ENCODE data around the gene PYGB.
"Not testable (repeated sequence)": the region's sequence is repeated elsewhere in the genome, so short reads cannot be mapped to it uniquely, and the experiment has no call there.

The PYGB gene

GRCh38 chr20:25234009-25234849 lies 13.7 kb upstream of the PYGB start:
- not testable (repeated sequence) for H3K4me3 Mint-ChIP-seq; H3K36me3 Mint-ChIP-seq (ENCODE audit: low read depth)

GRCh38 chr20:25236450-25237304 lies 11.2 kb upstream of the PYGB start:
- peaks cover 30% of the 10 kb centered on the region for H3K4me1 Mint-ChIP-seq (ENCODE audit: low read depth)
- no peaks in the 10 kb centered on the region for H3K36me3 Mint-ChIP-seq (ENCODE audit: low read depth)
- H3K4me3 Mint-ChIP-seq, result no peak overlapping the region
- H3K27me3 Mint-ChIP-seq, result peaks cover 31% of the 10 kb centered on the region
- H3K9me3 Mint-ChIP-seq, result no peaks in the 10 kb centered on the region
- peak overlapping the region; percentile 4 for H3K27ac Mint-ChIP-seq

More at GRCh38 chr20:25234009-25234849, 13.7 kb upstream of the PYGB start:
- H3K9me3 Mint-ChIP-seq, H3K27ac Mint-ChIP-seq: not testable (repeated sequence)
- peaks cover 34% of the 10 kb centered on the region for H3K4me1 Mint-ChIP-seq (ENCODE audit: low read depth)
- peaks cover 23% of the 10 kb centered on the region for H3K27me3 Mint-ChIP-seq

DNA sequence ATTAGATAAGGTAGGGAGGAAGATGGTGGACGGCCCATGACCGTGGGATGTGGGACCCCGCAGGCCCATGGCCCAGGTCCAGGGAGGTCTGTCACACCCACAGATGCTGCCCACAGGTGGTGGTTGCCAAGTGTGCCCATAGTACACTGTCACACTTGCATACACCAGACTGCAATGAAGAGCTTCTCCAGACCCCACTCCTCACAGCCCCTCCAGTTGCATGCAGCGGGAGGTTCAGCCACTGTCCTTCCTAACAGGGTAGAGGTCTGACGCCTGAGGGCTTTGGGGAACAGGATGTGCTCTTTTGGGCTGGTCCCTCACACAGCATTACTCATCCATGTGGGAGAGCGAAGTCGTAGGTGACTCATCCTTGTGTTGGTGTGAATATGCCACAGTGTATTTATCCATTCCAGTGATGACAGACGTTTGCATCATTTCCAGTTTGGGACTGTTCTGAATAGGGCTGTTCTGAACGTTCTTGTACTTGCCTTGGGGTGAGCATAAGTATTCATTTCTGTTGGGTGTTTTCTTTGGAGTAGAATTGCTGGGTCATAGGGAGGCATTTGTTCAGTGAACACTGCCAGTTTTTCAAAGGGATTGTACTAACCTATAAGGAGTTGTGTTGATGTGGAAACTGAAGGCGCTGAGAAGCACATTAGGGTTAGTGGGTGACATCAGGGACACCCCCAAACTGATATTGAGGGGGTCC lies 10.1 kb upstream of the PYGB start:
- no peaks in the 10 kb centered on the region for H3K36me3 Mint-ChIP-seq (ENCODE audit: low read depth)
- no peaks in the 10 kb centered on the region for H3K9me3 Mint-ChIP-seq
- H3K4me1 Mint-ChIP-seq (ENCODE audit: low read depth), result peaks cover 30% of the 10 kb centered on the region
- peak overlapping the region; percentile 61 for H3K4me3 Mint-ChIP-seq
- H3K27ac Mint-ChIP-seq, result peak overlapping the region; percentile 92
- H3K27me3 Mint-ChIP-seq, result peaks cover 37% of the 10 kb centered on the region

- Mint-ChIP-seq H3K27me3 (peaks cover 40% of the 10 kb centered on the region), H3K9me3 (no peaks in the 10 kb centered on the region), H3K4me3 (peak overlapping the region; percentile 61), H3K36me3 (ENCODE audit: low read depth) (no peaks in the 10 kb centered on the region), H3K4me1 (ENCODE audit: low read depth) (peaks cover 30% of the 10 kb centered on the region), H3K27ac (peak overlapping the region; percentile 92)
Observed at GRCh38 chr20:25238319-25239037, 9.4 kb upstream of the PYGB start.

DNA sequence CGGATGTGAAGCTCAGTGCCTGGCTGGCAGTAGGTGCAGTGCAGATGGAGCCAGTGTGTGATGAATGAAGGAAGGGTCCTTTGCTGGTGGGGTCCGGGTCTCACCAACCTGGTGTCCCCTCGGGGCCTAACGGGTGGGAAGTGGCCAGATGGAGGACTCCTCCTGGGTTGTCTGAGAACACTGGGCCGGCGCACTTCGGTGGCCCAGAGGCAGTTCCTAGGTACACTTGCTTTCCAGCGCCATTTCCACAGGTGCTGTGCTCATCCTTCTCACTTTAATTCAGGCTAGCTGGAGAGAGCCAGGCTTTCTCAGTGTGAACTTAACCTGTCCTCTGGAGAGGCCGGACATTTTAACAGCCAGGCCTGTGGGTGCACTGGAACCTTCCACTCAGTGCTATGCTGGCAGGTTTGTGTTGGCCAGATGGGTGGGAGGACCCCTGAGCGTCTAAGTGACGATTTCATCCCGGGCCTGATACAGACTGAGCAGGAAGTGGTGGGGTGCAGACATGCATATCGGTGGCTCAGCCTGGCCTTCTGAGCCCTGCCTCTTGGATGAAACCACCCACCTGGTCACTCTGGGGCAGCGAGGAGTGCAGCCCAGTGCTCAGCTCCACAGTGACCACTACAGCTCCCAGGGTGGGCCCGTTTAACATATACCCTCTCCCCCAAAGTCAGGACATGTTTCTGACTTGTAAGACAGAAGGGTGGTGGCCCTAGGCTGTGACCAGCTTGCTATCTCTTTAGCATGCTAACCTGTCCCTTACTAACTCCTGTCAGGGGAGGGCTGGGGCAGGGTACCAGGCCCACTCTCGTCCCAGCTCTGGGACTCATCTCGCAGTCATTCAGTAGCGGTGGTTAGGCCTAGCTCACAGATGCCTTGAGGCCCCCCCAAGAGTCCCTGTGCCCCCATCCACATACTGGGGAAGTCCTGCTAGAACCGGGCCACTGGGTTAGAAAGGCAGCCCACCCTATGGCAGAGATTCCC lies 8.2 kb upstream of the PYGB start:
- Mint-ChIP-seq H3K4me3 (no peak overlapping the region), H3K27me3 (peaks cover 30% of the 10 kb centered on the region), H3K4me1 (ENCODE audit: low read depth) (peaks cover 30% of the 10 kb centered on the region), H3K9me3 (no peaks in the 10 kb centered on the region), H3K36me3 (ENCODE audit: low read depth) (no peaks in the 10 kb centered on the region), H3K27ac (no peak overlapping the region)

- H3K9me3 Mint-ChIP-seq; H3K36me3 Mint-ChIP-seq (ENCODE audit: low read depth); H3K4me3 Mint-ChIP-seq; H3K27ac Mint-ChIP-seq: not testable (repeated sequence)
- peaks cover 26% of the 10 kb centered on the region for H3K27me3 Mint-ChIP-seq
- H3K4me1 Mint-ChIP-seq (ENCODE audit: low read depth), result peaks cover 31% of the 10 kb centered on the region
Observed at GRCh38 chr20:25240851-25241658, 6.8 kb upstream of the PYGB start.

DNA sequence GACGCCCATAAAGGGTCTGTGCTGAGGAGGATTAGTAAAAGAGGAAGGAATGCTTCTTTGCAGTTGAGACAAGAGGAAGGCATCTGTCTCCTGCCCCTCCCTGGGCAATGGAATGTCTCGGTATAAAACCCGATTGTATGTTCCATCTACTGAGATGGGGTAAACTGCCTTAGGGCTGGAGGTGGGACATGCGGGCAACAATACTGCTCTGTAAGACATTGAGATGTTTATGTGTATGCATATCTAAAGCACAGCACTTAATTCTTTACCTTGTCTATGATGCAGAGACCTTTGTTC lies 6.3 kb upstream of the PYGB start:
- not testable (repeated sequence) for H3K27ac Mint-ChIP-seq; H3K36me3 Mint-ChIP-seq (ENCODE audit: low read depth); H3K4me3 Mint-ChIP-seq; H3K9me3 Mint-ChIP-seq
- Mint-ChIP-seq H3K27me3 (peaks cover 29% of the 10 kb centered on the region), H3K4me1 (ENCODE audit: low read depth) (peaks cover 37% of the 10 kb centered on the region)

DNA sequence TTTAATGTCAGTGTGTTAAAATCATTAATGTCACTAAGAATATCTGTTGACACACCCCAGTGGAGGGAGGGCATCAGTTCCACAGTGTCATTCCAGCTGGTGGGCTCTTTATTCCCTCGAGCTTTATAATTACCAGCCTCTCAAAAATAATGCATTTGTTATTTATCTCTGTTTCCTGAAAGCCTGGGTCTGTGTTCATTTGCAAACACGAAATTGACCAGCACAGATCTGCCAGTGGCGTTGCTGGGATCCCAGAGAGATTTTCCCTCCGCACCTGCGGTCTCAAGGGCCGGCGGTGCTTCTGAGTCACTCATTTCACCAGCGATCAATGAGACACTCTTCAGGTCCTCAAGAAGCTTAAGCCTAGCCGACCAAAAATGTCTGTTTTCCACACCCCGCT lies 5.7 kb upstream of the PYGB start:
- H3K27ac Mint-ChIP-seq, result no peak overlapping the region
- H3K9me3 Mint-ChIP-seq, result no peaks in the 10 kb centered on the region
- no peak overlapping the region for H3K4me3 Mint-ChIP-seq
- H3K36me3 Mint-ChIP-seq (ENCODE audit: low read depth), result no peaks in the 10 kb centered on the region
- H3K27me3 Mint-ChIP-seq, result peaks cover 29% of the 10 kb centered on the region
- H3K4me1 Mint-ChIP-seq (ENCODE audit: low read depth), result peaks cover 38% of the 10 kb centered on the region

- Mint-ChIP-seq H3K36me3 (ENCODE audit: low read depth) (no peaks in the 10 kb centered on the region), H3K27me3 (peaks cover 29% of the 10 kb centered on the region), H3K9me3 (no peaks in the 10 kb centered on the region), H3K27ac (no peak overlapping the region), H3K4me1 (ENCODE audit: low read depth) (peaks cover 26% of the 10 kb centered on the region), H3K4me3 (no peak overlapping the region)
Observed at GRCh38 chr20:25243416-25243979, 4.4 kb upstream of the PYGB start.

DNA sequence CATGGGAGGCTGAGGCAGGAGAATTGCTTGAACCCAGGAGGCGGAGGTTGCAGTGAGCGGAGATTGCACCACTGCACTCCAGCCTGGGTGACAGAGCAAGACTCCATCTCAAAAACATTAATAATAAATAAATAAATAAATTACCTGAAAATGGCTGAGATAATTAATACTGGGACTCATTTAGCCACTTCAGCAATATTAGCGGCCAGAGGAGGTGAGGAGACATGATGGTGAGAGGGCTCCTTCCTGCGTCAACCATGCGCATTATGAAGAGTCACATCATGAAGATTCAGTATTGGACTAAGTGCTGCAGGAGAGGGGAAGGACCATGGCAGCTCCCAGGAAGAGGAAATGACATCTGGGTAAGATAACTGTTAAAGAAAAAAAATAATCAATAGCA lies 2.9 kb upstream of the PYGB start:
- H3K9me3 Mint-ChIP-seq, result no peaks in the 10 kb centered on the region
- peaks cover 29% of the 10 kb centered on the region for H3K27me3 Mint-ChIP-seq
- peaks cover 27% of the 10 kb centered on the region for H3K4me1 Mint-ChIP-seq (ENCODE audit: low read depth)
- no peak overlapping the region for H3K4me3 Mint-ChIP-seq
- no peaks in the 10 kb centered on the region for H3K36me3 Mint-ChIP-seq (ENCODE audit: low read depth)
- no peak overlapping the region for H3K27ac Mint-ChIP-seq

GRCh38 chr20:25245461-25245860 lies 2.4 kb upstream of the PYGB start:
- Mint-ChIP-seq H3K27me3 (peaks cover 29% of the 10 kb centered on the region), H3K36me3 (ENCODE audit: low read depth) (no peaks in the 10 kb centered on the region), H3K27ac (no peak overlapping the region), H3K4me3 (no peak overlapping the region), H3K4me1 (ENCODE audit: low read depth) (peaks cover 32% of the 10 kb centered on the region), H3K9me3 (no peaks in the 10 kb centered on the region)

DNA sequence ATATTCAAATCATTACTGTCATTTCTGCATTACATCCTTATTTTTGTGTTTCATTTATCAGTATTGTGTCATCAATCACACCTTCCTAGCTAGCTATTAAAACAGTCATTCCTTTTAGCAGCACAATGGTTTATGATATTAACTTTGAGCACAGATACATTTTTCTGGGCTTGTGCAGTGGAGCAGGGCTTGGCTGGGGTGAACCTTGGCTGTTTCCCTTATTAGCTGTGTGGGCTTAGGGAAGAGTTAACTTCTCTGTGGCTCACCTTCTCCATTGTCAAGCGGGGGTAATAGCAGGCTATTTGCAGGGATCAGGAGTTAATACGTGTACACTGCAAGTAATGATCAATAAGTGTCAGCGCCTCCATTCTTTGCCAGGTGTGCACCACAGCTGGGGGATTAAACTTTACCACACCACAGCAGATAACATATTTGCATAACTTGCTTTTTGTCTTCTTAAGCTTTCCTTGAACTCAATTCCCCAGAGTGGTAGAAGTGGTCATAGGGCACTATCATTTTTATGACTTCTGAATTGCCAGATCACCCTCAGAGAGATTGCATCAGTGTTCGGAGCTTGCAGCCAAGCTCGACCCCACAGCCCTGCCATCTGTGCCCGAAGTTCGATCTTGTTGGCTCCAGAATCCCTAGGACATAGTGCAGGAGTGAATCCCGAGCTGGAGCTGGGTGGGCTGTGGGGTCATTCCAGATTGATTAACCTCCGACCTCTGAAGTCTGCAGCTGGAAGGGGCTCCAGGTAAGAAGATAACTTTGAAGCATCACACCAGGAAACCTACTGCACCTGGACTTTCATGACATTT lies 1.5 kb upstream of the PYGB start:
- Mint-ChIP-seq H3K4me3 (peak overlapping the region; percentile 93), H3K4me1 (ENCODE audit: low read depth) (peaks cover 39% of the 10 kb centered on the region), H3K27me3 (peaks cover 25% of the 10 kb centered on the region), H3K9me3 (no peaks in the 10 kb centered on the region), H3K27ac (peak overlapping the region; percentile 31), H3K36me3 (ENCODE audit: low read depth) (peaks cover 4% of the 10 kb centered on the region)

Data from stimulated activated naive CD8-positive, alpha-beta T cell treated with anti-CD3 and anti-CD28 coated beads, Interleukin-15, Interleukin-2, amounts not matched to agents 100 ng/mL and 50 ng/mL, for 24 hours (primary cell).